Ishikawa (cell line): ENCODE results near the gene RHOF.

ENCODE experiments used
- EGR1 ChIP-seq: IDR thresholded peaks from 2 replicates; pipeline ENCODE4 v1.6.1; 2012
- EP300 ChIP-seq: IDR thresholded peaks from 2 replicates; pipeline ENCODE4 v1.6.1; 2012; ENCODE audit warnings: borderline replicate concordance
- FOXM1 ChIP-seq: IDR thresholded peaks from 2 replicates; pipeline ENCODE4 v1.6.1; 2012; ENCODE audit warnings: low read depth, borderline replicate concordance
- MAX ChIP-seq: IDR thresholded peaks from 2 replicates; pipeline ENCODE4 v1.6.1; 2012
- RAD21 ChIP-seq: IDR thresholded peaks from 2 replicates; pipeline ENCODE4 v1.6.1; 2012; ENCODE audit warnings: low read depth
- REST ChIP-seq: IDR thresholded peaks from 2 replicates; pipeline ENCODE4 v1.6.1; 2012; ENCODE audit warnings: low read depth, mild to moderate bottlenecking
- TAF1 ChIP-seq: IDR thresholded peaks from 2 replicates; pipeline ENCODE4 v1.6.1; 2012; ENCODE audit warnings: low read depth, mild to moderate bottlenecking
- USF1 ChIP-seq: IDR thresholded peaks from 2 replicates; pipeline ENCODE4 v1.6.1; 2012

- TF ChIP-seq EP300 (no peak), USF1 (no peak), TAF1 (no peak), FOXM1 (no peak), REST (no peak), MAX (no peak), RAD21 (no peak), EGR1 (no peak)
Observed at GRCh38 chr12:121787063-121788025, 6.1 kb downstream of the RHOF start.
